Hematopoietic multipotent progenitor cell treated with erythropoietin and hydrocortisone succinate and interleukin-3 and kit ligand, for 4 days (in vitro differentiated cells): ENCODE data around the gene CNDP1.

Experiments used
- DNase-seq: peaks from one replicate; pipeline ENCODE4 v3.0.0-alpha.2; 2015

Gene CNDP1

GRCh38 chr18:74595431-74595830 is 61.1 kb downstream of the CNDP1 start:
- DNase-seq: no peak

GRCh38 chr18:74597034-74597661 is 62.8 kb downstream of the CNDP1 start:
- DNase-seq: peak; percentile 86

- peak; percentile 96 for DNase-seq
Observed at GRCh38 chr18:74597662-74598349, 63.5 kb downstream of the CNDP1 start, which contains the start of gene ZNF407. Gene ZNF407, plus strand, starts transcription at chr18:74597870. Its CDS starts 33,150 bp downstream, at chr18:74631020.

- DNase-seq: peak; percentile 89
Observed at GRCh38 chr18:74598350-74599001, 64.2 kb downstream of the CNDP1 start.

- no peak for DNase-seq
Observed at GRCh38 chr18:74604361-74604760, 70.1 kb downstream of the CNDP1 start.

DNA sequence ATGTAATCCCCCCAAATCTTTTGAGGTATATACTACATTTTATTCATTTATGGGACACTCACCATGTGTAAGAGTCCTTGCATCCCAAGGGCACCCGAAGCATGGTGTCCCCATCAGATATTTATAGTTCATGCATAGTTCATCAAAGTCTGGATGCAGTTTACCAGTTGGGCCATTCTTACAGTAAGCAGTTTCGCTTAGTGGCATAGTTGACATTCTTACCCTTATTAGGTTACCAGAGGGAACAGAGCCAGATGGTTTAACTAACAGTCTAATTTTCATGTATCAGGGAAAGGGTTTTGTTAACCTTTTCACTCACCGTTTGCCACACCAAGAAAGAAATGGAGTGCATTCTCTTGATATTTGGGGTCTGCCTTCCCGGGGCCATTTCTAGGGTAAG is 70.5 kb downstream of the CNDP1 start:
- no peak for DNase-seq

- DNase-seq: no peak
Observed at GRCh38 chr18:74608681-74609080, 74.4 kb downstream of the CNDP1 start.

GRCh38 chr18:74609535-74609934 is 75.2 kb downstream of the CNDP1 start:
- DNase-seq: no peak

GRCh38 chr18:74610051-74610615 is 75.8 kb downstream of the CNDP1 start:
- DNase-seq: no peak

GRCh38 chr18:74610860-74611259 is 76.6 kb downstream of the CNDP1 start:
- no peak for DNase-seq

- no peak for DNase-seq
Observed at GRCh38 chr18:74611765-74612164, 77.5 kb downstream of the CNDP1 start.

- no peak for DNase-seq
Observed at GRCh38 chr18:74613381-74613780, 79.1 kb downstream of the CNDP1 start.

DNA sequence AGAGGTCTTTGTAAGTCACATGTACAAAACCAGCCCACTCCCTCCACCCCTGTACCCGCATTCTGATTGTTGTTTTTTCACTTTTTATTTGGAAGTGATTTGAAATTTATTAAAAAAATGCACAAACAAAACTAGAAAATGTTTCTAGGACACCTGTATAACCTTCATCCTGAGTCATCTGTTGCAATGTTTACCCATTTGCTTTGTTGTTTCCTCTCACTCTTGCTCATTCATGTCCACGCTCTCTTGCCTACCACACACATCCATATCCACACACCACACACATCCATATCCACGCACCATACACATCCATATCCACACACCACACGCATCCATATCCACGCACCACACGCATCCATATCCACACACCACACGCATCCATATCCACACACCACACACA is 82.2 kb downstream of the CNDP1 start:
- DNase-seq: no peak

DNA sequence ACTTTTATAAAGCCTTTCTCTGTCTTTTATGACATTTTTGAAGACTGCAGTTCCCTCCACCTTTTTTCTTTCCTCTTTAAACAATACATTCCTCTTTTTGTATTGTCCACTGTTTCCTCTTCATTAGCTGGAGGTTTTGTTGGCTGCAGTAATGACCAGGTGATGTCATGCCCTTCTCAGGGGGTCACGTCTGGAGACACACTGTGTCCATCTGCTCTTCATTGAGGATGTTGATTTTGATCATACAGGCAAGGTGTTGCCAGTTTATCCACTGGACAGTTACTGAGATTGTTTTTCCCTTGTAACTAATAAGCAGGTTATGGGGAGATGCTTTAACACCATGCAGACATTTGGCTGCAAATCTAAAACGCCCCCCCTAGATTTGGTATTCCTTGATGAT is 83.2 kb downstream of the CNDP1 start:
- DNase-seq: no peak

GRCh38 chr18:74622072-74622471 is 87.8 kb downstream of the CNDP1 start:
- peak; percentile 35 for DNase-seq

DNA sequence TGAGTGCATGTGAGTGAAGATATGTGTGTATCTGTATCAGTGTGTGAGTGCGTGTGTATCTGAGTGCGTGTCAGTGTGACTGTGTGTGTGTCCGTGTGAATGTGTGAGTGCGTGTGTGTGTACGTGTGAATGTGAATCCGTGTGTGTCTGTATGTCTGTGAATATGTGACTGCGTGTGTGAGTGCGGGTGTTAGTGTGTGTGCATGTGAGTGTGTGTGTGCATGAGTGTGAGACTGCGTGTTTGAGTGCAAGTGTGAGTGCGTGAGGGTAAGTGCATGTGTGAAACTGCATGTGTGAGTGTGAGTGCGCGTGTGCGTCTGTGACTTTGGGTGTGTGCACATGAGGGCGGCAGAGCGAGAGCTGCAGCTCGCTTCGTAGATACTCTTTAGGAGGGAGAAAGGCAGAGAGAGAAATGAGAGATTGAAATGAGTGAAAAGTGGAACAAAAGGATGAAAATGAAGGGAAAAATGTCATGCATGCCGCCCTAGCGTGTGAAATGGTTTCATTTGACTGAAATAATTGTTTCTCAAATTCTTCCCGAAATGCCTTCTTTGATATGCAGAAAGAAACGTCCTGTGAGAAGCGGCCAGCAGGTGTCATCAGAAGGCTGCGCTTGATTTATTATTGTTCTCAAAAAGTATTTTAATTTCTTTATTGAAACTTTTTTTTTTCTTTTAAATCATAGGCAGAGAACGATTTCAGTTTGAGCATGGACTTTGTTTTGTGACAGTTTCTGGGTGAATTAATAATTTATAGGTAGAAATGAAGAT is 88.9 kb downstream of the CNDP1 start:
- DNase-seq: peak; percentile 54

DNA sequence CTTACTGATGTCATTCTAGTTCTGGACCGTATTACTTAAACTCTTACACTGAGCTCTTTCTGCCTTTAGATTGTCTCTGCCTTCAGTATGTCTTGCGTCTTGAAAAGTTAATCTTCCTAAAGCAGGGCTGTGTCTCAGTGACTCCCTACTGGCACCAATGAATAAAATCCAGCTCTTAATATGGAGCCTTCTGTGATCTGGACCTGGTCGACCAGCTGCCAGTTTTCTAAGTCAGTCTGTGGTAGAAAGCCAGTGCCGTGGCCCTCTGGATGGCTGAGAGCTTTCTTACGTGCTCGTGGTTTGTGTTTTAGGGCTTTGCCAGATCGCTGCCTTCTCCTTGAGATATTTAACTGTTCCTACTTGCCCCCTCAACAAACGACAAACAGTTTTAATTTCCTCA is 90.2 kb downstream of the CNDP1 start:
- DNase-seq: no peak

DNA sequence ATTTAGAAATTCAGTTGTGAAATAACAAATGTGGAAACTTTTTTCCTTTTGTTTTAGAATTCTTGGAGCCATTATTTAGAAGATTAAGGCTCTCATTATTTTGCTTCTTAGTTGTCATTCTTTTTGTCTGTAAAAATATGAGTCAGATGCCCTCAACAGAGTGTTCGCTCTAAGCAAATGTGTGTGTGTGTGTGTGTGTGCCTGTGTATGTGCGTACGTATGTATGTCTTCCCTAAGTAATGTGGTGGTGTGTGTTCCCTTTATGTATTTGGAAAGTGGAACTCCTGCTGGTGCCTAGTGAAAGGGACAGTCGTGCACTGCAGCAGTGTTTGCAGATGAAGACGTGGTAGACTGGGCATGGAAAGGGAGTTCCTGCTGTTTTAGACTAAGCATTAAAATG is 90.9 kb downstream of the CNDP1 start:
- DNase-seq: no peak

DNA sequence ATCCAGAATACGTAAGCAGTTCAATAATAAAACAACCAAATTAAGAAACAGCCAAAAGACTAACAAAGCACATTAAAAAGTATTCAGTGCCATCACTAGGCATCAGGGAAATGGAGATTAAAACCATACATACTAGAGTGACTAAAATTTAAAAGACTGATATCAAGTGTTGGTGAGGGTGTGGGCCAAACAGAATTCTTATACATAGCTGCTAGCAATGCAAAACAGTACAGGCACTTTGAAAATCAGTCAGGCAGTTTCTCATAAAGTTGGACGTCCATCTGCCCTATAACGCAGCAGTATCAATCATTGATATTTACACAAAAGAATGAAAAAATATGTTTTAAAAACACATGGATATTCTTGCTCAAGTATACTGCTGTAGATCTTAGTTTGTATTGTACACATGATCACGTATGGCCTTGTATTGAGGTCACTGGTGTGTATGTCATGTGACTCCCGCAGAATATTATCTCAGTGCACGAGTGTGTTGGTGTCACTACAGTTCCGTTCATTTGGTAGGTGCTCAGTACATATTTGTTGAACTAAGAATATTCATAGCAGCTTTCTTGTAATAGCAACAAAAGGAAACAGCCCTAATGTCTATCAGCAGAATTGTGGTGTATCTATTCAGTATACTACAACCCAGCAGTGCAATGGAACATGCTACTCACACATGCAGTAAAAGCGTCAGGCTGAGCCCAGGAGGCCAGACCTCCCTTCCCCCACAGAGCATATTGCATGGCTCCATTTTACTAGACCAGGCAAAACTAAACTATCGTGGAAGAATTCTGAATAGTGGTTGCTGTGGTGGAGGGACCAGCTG is 92.0 kb downstream of the CNDP1 start:
- no peak for DNase-seq

DNA sequence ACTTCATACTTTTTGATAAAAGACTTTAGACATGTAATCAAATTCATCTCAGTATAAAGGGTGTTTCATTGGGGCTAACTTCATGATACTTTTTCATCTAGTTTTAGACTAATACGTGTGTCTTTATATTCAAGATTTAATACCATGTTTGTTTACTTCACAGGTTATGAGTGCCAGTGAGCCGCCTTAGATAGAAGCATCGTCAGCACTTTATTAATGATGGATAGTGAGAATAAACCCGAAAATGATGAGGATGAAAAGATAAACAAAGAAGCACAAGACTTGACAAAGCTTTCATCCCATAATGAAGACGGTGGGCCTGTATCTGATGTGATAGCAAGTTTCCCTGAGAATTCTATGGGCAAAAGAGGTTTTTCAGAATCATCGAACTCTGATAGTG is 96.5 kb downstream of the CNDP1 start:
- no peak for DNase-seq

DNA sequence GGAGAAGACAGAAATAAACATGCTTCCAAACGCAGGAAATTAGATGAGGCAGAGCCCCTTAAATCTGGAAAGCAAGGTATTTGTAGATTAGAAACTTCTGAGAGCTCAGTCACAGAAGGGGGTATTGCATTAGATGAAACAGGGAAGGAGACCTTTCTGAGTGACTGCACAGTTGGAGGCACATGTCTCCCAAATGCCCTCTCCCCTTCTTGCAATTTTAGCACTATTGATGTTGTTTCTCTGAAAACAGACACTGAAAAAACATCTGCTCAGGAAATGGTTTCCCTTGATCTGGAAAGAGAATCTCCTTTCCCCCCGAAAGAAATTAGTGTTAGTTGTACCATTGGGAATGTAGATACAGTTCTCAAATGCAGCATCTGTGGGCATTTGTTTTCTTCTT is 96.9 kb downstream of the CNDP1 start:
- no peak for DNase-seq
